H1 (cell line): ENCODE results near the gene CYTH1. TPM values are rescaled to one million over a fixed set of nuclear protein-coding genes. Genes with fewer than 3 reads are reported as not detected.

Source experiments
- CTCF ChIA-PET: fragments of 300-600 bp; sonication (Branson Sonifier 250); formaldehyde crosslinking; loops from one replicate; lab custom pipeline; 2021; ENCODE audit not compliant: partially characterized antibody; lab: Charles Lee
- POLR2A ChIA-PET: fragments of 300-600 bp; sonication (Branson Sonifier 250); formaldehyde crosslinking; loops from one replicate; lab custom pipeline; 2021; ENCODE audit warnings: inconsistent platforms; ENCODE audit not compliant: partially characterized antibody; lab: Charles Lee
- DNase-seq, 2 experiments: peaks; one replicate each; pipeline versions ENCODE4 v3.0.0 to v3.0.0-alpha.2; 2010 to 2022; ENCODE audit warnings: low spot score in 2 of 2, low read depth in 1 of 2, mixed read lengths in 1 of 2
- FAIRE-seq: peaks from 2 replicates; lab custom pipeline; 2011; peaks lifted over from hg19 to GRCh38; lab: Jason Lieb, UNC
- H2AFZ ChIP-seq: 2 replicates; pipeline ENCODE4 v1.8.1; 2012; ENCODE audit warnings: low read length, inconsistent platforms
- H2AK5ac ChIP-seq: 2 replicates; pipeline ENCODE4 v1.6.1; 2013; ENCODE audit warnings: low read depth, low read length
- H2BK120ac ChIP-seq: replicated peaks from 2 replicates; pipeline ENCODE3; 2013; ENCODE audit warnings: low read depth, low read length, inconsistent platforms
- H2BK12ac ChIP-seq: 2 replicates; pipeline ENCODE4 v1.6.1; 2013; ENCODE audit warnings: low read depth, low read length
- H2BK15ac ChIP-seq: 2 replicates; pipeline ENCODE4 v1.6.1; 2013; ENCODE audit warnings: low read length
- H2BK20ac ChIP-seq: 2 replicates; pipeline ENCODE4 v1.6.1; 2013; ENCODE audit warnings: low read length
- H2BK5ac ChIP-seq: 2 replicates; pipeline ENCODE4 v1.6.1; 2013; ENCODE audit warnings: low read depth, low read length
- H3K14ac ChIP-seq: 2 replicates; pipeline ENCODE4 v1.6.1; 2013; ENCODE audit warnings: inconsistent platforms; ENCODE audit not compliant: insufficient read length
- H3K18ac ChIP-seq: 2 replicates; pipeline ENCODE4 v1.6.1; 2013; ENCODE audit warnings: low read length; ENCODE audit errors: extremely low read depth
- H3K23ac ChIP-seq: 2 replicates; pipeline ENCODE4 v1.6.1; 2013; ENCODE audit warnings: inconsistent platforms; ENCODE audit not compliant: insufficient read length
- H3K23me2 ChIP-seq: 2 replicates; pipeline ENCODE4 v1.6.1; 2013; ENCODE audit warnings: low read depth, low read length
- H3K27ac ChIP-seq: 2 replicates; pipeline ENCODE4 v1.6.1; 2011; ENCODE audit warnings: low read depth, low read length, inconsistent platforms
- H3K27me3 ChIP-seq, 4 experiments: replicated peaks in 1 of 4; 1 replicate in 1 of 4; 2 replicates in 3 of 4; pipeline versions ENCODE4 v1.6.1 to v1.8.1; 2011 to 2013; ENCODE audit warnings: low read length in 3 of 4, mild to moderate bottlenecking in 3 of 4, inconsistent platforms in 2 of 4, mixed read lengths in 2 of 4, moderate library complexity in 1 of 4; ENCODE audit not compliant: control insufficient read depth in 3 of 4, insufficient read depth in 3 of 4; ENCODE audit errors: extremely low read depth in 1 of 4
- H3K36me3 ChIP-seq, 4 experiments: 2 replicates each; pipeline versions ENCODE4 v1.6.1 to v1.8.1; 2011 to 2013; ENCODE audit warnings: mild to moderate bottlenecking in 4 of 4, low read length in 3 of 4, moderate library complexity in 2 of 4, control low read depth in 1 of 4, inconsistent platforms in 1 of 4; ENCODE audit not compliant: insufficient read depth in 4 of 4, control insufficient read depth in 2 of 4
- H3K4ac ChIP-seq: replicated peaks from 2 replicates; pipeline ENCODE3; 2013; ENCODE audit warnings: low read length, low read depth, mixed read lengths, inconsistent platforms; ENCODE audit not compliant: insufficient read length
- H3K4me1 ChIP-seq, 4 experiments: replicated peaks in 1 of 4; 1 replicate in 1 of 4; 2 replicates in 3 of 4; pipeline versions ENCODE4 v1.6.1 to v1.8.1; 2011 to 2013; ENCODE audit warnings: low read length in 3 of 4, inconsistent platforms in 2 of 4, mixed read lengths in 1 of 4; ENCODE audit not compliant: insufficient read depth in 4 of 4, control insufficient read depth in 3 of 4
- H3K4me2 ChIP-seq, 2 experiments: 2 replicates each; pipeline versions ENCODE4 v1.6.1 to v1.8.1; 2011 to 2013; ENCODE audit warnings: low read depth in 2 of 2, low read length in 2 of 2, control low read depth in 1 of 2, inconsistent platforms in 1 of 2, mild to moderate bottlenecking in 1 of 2; ENCODE audit not compliant: insufficient read depth in 1 of 2
- H3K4me3 ChIP-seq, 4 experiments: fragments of 200-600, 300-600 bp in 1 of 4; sonication (generic), shearing (Covaris generic), sonication (Bioruptor Twin) in 1 of 4; 2 replicates each; pipeline versions ENCODE4 v1.5.1 to v1.8.1; 2011 to 2016; ENCODE audit warnings: low read length in 4 of 4, low read depth in 3 of 4, control low read depth in 2 of 4, inconsistent platforms in 2 of 4, mild to moderate bottlenecking in 2 of 4, mixed read lengths in 1 of 4, moderate library complexity in 1 of 4; ENCODE audit not compliant: insufficient read depth in 2 of 4; ENCODE audit errors: extremely low read depth in 1 of 4
- H3K56ac ChIP-seq: replicated peaks from 2 replicates; pipeline ENCODE3; 2013; ENCODE audit warnings: low read depth, mild to moderate bottlenecking, mixed read lengths, low read length, inconsistent platforms; ENCODE audit not compliant: insufficient read length
- H3K79me1 ChIP-seq: 2 replicates; pipeline ENCODE4 v1.6.1; 2013; ENCODE audit warnings: low read depth, low read length, control low read depth
- H3K79me2 ChIP-seq, 2 experiments: 2 replicates each; pipeline versions ENCODE4 v1.6.1 to v1.8.1; 2012 to 2013; ENCODE audit warnings: low read length in 2 of 2, mild to moderate bottlenecking in 2 of 2, inconsistent platforms in 1 of 2; ENCODE audit not compliant: insufficient read depth in 2 of 2, control insufficient read depth in 1 of 2
- H3K9ac ChIP-seq, 4 experiments: replicated peaks in 1 of 4; 1 replicate in 1 of 4; 2 replicates in 3 of 4; pipeline versions ENCODE4 v1.6.1 to v1.8.1; 2011 to 2013; ENCODE audit warnings: low read depth in 3 of 4, low read length in 3 of 4, control low read depth in 2 of 4, mild to moderate bottlenecking in 2 of 4, moderate library complexity in 2 of 4, inconsistent platforms in 1 of 4; ENCODE audit errors: extremely low read depth in 1 of 4
- H3K9me3 ChIP-seq, 2 experiments: 2 replicates each; pipeline versions ENCODE4 v1.6.1 to v1.8.1; 2012 to 2013; ENCODE audit warnings: mild to moderate bottlenecking in 2 of 2, moderate library complexity in 2 of 2, control low read depth in 1 of 2, inconsistent platforms in 1 of 2, low read depth in 1 of 2, low read length in 1 of 2, mixed read lengths in 1 of 2; ENCODE audit not compliant: insufficient read depth in 2 of 2
- H4K20me1 ChIP-seq, 2 experiments: replicated peaks in 1 of 2; 2 replicates each; pipeline versions ENCODE3 to v1.8.1; 2011 to 2013; ENCODE audit warnings: inconsistent platforms in 2 of 2, low read length in 2 of 2, mild to moderate bottlenecking in 1 of 2; ENCODE audit not compliant: insufficient read depth in 2 of 2, control insufficient read depth in 1 of 2
- H4K5ac ChIP-seq: 2 replicates; pipeline ENCODE4 v1.6.1; 2013; ENCODE audit warnings: low read length, low read depth, mixed read lengths, inconsistent platforms; ENCODE audit not compliant: insufficient read length
- H4K8ac ChIP-seq: 2 replicates; pipeline ENCODE4 v1.8.0; 2013; ENCODE audit warnings: mild to moderate bottlenecking, moderate library complexity, low read length, inconsistent platforms; ENCODE audit not compliant: insufficient read depth; ENCODE audit errors: extremely low read depth
- H4K91ac ChIP-seq: replicated peaks from 2 replicates; pipeline ENCODE3; 2013; ENCODE audit warnings: low read length, mixed read lengths, inconsistent platforms; ENCODE audit not compliant: insufficient read length
- HDAC2 ChIP-seq, 2 experiments: fragments of 300-600 bp in 1 of 2; sonication (generic) in 1 of 2; IDR thresholded peaks; 2 replicates each; pipeline ENCODE4 v1.6.1; 2011 to 2012; ENCODE audit warnings: low read depth in 2 of 2, low read length in 2 of 2, mild to moderate bottlenecking in 2 of 2, moderate library complexity in 2 of 2, borderline replicate concordance in 1 of 2, inconsistent platforms in 1 of 2
- MAFK ChIP-seq: IDR thresholded peaks from 2 replicates; pipeline ENCODE4 v1.6.1; 2012; ENCODE audit warnings: low read depth, mild to moderate bottlenecking, improper control_type of control experiment, low read length
- RFX5 ChIP-seq: IDR thresholded peaks from 2 replicates; pipeline ENCODE4 v1.6.1; 2011; ENCODE audit warnings: low read depth, low read length, improper control_type of control experiment, borderline replicate concordance
- RNF2 ChIP-seq: fragments of 200-900, 300-1000 bp; sonication (generic); IDR thresholded peaks from 2 replicates; pipeline ENCODE4 v1.7.1; 2016; ENCODE audit warnings: borderline replicate concordance, low read depth, mild to moderate bottlenecking, antibody characterized with exemption, low read length; ENCODE audit not compliant: poor library complexity, severe bottlenecking; ENCODE audit errors: missing control alignments
- RXRA ChIP-seq: IDR thresholded peaks from 2 replicates; pipeline ENCODE4 v1.6.1; 2011; ENCODE audit warnings: low read depth, mild to moderate bottlenecking, low read length, moderate library complexity; ENCODE audit not compliant: insufficient read depth
- SIRT6 ChIP-seq: IDR thresholded peaks from one replicate; pipeline ENCODE4 v1.7.1; 2012; ENCODE audit warnings: low read length, inconsistent platforms
- SIX5 ChIP-seq: IDR thresholded peaks from 2 replicates; pipeline ENCODE4 v1.6.1; 2011; ENCODE audit warnings: mild to moderate bottlenecking, low read depth, low read length
- TBP ChIP-seq: IDR thresholded peaks from 2 replicates; pipeline ENCODE4 v1.6.1; 2011; ENCODE audit warnings: low read depth, low read length, improper control_type of control experiment
- WGBS, 2 experiments: shearing (Covaris generic) in 1 of 2; methylation state at CpG; one replicate each; pipeline versions ENCODE4 v1.1.6 to v1.1.7; 2013 to 2015; ENCODE audit warnings: low lambda C conversion rate in 2 of 2, mixed read lengths in 2 of 2, inconsistent platforms in 1 of 2, low coverage in 1 of 2, missing lambda C conversion rate in 1 of 2; ENCODE audit not compliant: insufficient replicate concordance in 2 of 2, insufficient coverage in 1 of 2, insufficient read length in 1 of 2; ENCODE audit errors: extremely low coverage in 1 of 2, missing lambda C conversion rate in 1 of 2; 5-methylcytosine and 5-hydroxymethylcytosine counted together
- polyA plus RNA-seq, 7 experiments: library from polyadenylated mRNA; depleted of rRNA in 3 of 7; stranded (reverse) in 5 of 7; unstranded in 2 of 7; fragments of >200 nt in 5 of 7; fragments of 200-250 nt in 2 of 7; gene quantifications; 1 replicate in 5 of 7; 2 replicates in 1 of 7; 4 replicates in 1 of 7; pipeline versions ENCODE4 v1.2.1 to v1.2.3, GENCODE V29; 2011 to 2013; ENCODE audit warnings: missing spikeins in 2 of 7, mixed read lengths in 2 of 7
- total RNA-seq: library from RNA; stranded (reverse); fragmentation: NEBNext Ultra II Directional; extraction: Animal tissue kit (Norgen Biotek cat#: 25700); gene quantifications from 2 replicates; pipeline ENCODE4 v1.2.1, GENCODE V29; 2021
- TF ChIP-seq, protein P1 (sequence below): IDR thresholded peaks from 2 replicates; pipeline ENCODE4 v1.6.1; 2011; ENCODE audit warnings: low read length, improper control_type of control experiment

Gene CYTH1
- total and polyA plus RNA-seq, 2 of the 8 experiments (the other 6 are each of a cell fraction or from before 2014, with no cell fraction given), result 12.8 to 14.8 TPM

DNA sequence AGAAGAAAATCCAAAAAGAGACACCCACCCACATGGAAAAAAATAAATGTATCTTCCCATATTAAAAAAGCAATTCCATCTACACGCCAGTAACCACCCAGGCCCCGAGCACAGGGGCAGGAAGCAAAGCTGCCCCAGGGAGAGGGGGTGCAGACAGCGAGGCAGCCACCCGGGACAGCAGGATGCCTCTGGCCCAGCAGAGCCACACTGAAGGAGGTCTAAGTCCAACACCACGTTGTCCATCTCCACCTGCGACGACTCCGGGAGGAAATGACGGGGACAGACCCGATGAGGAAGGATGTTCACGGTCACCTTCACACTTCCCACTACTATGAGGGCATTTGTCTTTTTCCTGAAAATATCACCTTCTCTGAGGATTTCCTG is 14.4 kb upstream of the CYTH1 start:
- Histone ChIP-seq H4K8ac (no peak overlapping the region), H2BK20ac (no peak overlapping the region), H3K4me2 (no peak overlapping the region), H3K23ac (no peak overlapping the region), H3K9me3 (no peaks in the 10 kb centered on the region), H3K4me1 (no peaks in the 10 kb centered on the region), H3K4ac (no peak overlapping the region), H3K27ac (no peak overlapping the region), H3K27me3 (no peaks in the 10 kb centered on the region), H3K14ac (no peak overlapping the region), H3K4me3 (no peak overlapping the region), H3K9ac (no peak overlapping the region), H2AK5ac (no peak overlapping the region), H4K91ac (no peak overlapping the region), H3K79me1 (peaks cover 3% of the 10 kb centered on the region; the same call in 1 of the 2 replicates), H2BK5ac (no peak overlapping the region), H3K36me3 (peaks cover 20 to 47% (median 35%) of the 10 kb centered on the region in 4 experiments), H3K79me2 (no peaks in the 10 kb centered on the region), H4K20me1 (peaks cover 12 to 13% of the 10 kb centered on the region in 2 experiments), H2AFZ (no peak overlapping the region), H2BK120ac (no peak overlapping the region), H2BK12ac (no peak overlapping the region), H3K18ac (no peak overlapping the region), H3K23me2 (peaks cover 2% of the 10 kb centered on the region; the same call in 1 of the 2 replicates), H3K56ac (no peak overlapping the region), H2BK15ac (no peak overlapping the region), H4K5ac (no peak overlapping the region)
- TF ChIP-seq SIRT6, result no peak
- TF ChIP-seq SIX5, result no peak
- TF ChIP-seq, protein P1, sequence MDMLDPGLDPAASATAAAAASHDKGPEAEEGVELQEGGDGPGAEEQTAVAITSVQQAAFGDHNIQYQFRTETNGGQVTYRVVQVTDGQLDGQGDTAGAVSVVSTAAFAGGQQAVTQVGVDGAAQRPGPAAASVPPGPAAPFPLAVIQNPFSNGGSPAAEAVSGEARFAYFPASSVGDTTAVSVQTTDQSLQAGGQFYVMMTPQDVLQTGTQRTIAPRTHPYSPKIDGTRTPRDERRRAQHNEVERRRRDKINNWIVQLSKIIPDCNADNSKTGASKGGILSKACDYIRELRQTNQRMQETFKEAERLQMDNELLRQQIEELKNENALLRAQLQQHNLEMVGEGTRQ, result no peak
- TF ChIP-seq RFX5, result no peak
- TF ChIP-seq TBP, result no peak
- no peak for TF ChIP-seq MAFK
- TF ChIP-seq HDAC2 (IDR thresholded peaks at IDR 0.05; ENCODE audit: borderline replicate concordance in 1 of 2, low read depth in 2 of 2, low read length in 2 of 2), result no peak
- TF ChIP-seq RNF2, result no peak
- TF ChIP-seq RXRA, result no peak
- FAIRE-seq, result no peak
- POLR2A ChIA-PET, result interaction anchor here (0.9 to 1.1 kb wide), 2 partner anchors 10 to 13 kb away, joined by 3 to 4 read pairs; no protein-coding TSS in a partner anchor
- CTCF ChIA-PET, result no interaction called here
- 84% methylated on average over 9 of the region's 11 CpGs; no CpG with 5 or more reads in 1 of the 2 experiments for WGBS, 2 experiments
- no peak for DNase-seq
